AG10803 (cell line): ENCODE data around the gene SCAF4.

Experiments used
- DNase-seq: peaks from one replicate; pipeline ENCODE4 v3.0.0; 2010; ENCODE audit warnings: low read depth
- H3K4me3 ChIP-seq: 2 replicates; pipeline ENCODE4 v1.5.1; 2011; ENCODE audit warnings: mild to moderate bottlenecking, low read length, control low read depth
- TF ChIP-seq, protein P1 (sequence below): conservative IDR thresholded peaks from 2 replicates; pipeline ENCODE4 v1.5.1; 2011; ENCODE audit warnings: mild to moderate bottlenecking, low read length, control low read depth, inconsistent platforms

Gene SCAF4

DNA sequence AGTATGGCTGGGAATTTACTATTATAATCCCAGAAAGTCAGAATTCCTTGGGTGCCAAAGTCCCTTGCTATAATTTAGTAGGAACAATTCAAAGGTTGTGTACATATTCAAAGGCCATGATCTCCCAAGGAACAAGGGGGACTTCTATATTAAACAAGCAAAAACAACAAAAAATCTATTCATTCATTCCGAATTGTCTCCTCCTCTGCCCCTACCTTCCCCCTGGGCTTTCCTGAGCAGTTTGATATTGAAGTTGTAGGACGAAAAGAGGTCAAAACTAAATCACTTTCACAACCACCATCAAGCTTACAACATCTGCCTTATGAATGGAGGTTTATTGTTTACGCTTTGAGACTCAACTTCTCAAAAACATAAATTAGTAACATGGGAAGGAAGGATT, 107.7 kb downstream of the SCAF4 start:
- DNase-seq: no peak
- no peak overlapping the region for H3K4me3 ChIP-seq
- TF ChIP-seq, protein P1, sequence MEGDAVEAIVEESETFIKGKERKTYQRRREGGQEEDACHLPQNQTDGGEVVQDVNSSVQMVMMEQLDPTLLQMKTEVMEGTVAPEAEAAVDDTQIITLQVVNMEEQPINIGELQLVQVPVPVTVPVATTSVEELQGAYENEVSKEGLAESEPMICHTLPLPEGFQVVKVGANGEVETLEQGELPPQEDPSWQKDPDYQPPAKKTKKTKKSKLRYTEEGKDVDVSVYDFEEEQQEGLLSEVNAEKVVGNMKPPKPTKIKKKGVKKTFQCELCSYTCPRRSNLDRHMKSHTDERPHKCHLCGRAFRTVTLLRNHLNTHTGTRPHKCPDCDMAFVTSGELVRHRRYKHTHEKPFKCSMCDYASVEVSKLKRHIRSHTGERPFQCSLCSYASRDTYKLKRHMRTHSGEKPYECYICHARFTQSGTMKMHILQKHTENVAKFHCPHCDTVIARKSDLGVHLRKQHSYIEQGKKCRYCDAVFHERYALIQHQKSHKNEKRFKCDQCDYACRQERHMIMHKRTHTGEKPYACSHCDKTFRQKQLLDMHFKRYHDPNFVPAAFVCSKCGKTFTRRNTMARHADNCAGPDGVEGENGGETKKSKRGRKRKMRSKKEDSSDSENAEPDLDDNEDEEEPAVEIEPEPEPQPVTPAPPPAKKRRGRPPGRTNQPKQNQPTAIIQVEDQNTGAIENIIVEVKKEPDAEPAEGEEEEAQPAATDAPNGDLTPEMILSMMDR: no peak

DNA sequence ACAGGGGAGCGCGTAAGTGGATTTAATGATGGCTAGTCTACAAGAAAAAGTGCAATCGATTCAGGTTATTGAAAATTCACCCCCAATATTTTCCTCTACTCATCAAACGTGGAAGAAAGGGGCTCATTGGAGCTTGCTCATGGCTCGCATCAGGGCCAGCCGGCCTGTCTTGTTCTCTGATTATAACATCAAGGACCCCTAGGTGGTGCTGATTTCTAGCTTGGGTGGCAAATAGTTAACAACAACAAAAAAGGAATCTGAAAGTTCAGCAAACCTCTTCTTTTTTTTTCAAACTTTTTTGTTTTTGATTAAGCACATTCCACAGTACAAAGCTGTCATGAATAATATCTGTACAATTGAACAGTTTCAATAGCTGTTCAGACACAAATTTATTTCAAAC, 108.3 kb downstream of the SCAF4 start:
- no peak for DNase-seq
- H3K4me3 ChIP-seq: no peak overlapping the region
- TF ChIP-seq, protein P1: no peak

DNA sequence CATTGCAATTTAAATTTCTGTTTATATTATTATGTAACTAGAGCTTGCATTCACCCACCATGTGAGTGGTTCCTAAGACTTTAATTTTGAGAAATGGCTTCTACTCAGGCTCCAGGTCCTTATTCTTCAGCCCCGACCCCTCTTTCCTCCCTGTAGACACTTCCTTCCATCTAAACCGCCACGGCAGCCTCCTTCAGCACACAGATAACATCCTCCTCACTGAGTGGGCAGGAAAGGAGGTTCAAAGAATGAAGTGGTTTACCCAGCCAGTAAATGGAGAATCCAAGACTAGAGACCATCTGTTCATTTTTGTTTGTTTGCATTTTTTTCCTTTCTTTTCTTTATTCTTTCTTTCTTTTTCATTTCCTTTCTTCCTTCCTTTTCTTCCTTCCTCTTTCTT, 109.5 kb downstream of the SCAF4 start:
- TF ChIP-seq, protein P1: no peak
- DNase-seq: no peak
- H3K4me3 ChIP-seq: no peak overlapping the region
